Measurements from ENCODE around the gene ZNF516. TPM values are rescaled to one million over a fixed set of nuclear protein-coding genes. Genes with fewer than 3 reads are reported as not detected.

The ZNF516 gene
- total and polyA plus RNA-seq, 2 of the 4 experiments (the other 2 are of a cell fraction) = 7.9 to 16.9 TPM

DNA sequence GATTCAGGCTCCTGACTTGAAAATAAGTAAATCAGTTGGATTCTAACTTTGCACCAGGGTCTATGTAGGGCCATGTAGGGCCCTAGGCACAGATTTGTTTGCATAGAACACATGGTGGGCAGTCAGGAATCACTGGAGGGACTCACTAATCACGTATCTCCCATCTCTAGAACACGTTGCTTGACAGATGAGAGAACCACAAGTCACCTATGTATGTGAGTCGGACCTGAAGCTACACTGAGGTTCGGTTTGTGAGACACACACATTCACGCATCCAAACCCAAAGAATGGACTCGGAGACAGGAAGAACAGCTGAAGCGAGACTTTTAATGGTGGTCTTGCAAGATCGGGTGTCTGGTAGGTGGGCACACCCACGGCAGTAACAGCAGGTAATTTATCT, 157.0 kb downstream of the ZNF516 start:
- H2BK5ac ChIP-seq (ENCODE audit: low read depth, low read length, poor library complexity, severe bottlenecking) = no peak overlapping the region
- H4K91ac ChIP-seq (ENCODE audit: insufficient read depth, low read depth, low read length) = no peak overlapping the region
- H2AK9ac ChIP-seq (replicated peaks; ENCODE audit: low read depth, low read length, poor library complexity) = no peak overlapping the region
- H3K4me3 ChIP-seq (ENCODE audit: insufficient read depth, low read depth, low read length) = no peak overlapping the region
- dilution Hi-C loops (cut with HindIII; ENCODE audit: low sequenced_read_pairs, unreplicated experiment) (no loop called here), in situ Hi-C loops (cut with MboI; ENCODE audit: low sequenced_read_pairs) (no loop called here), intact Hi-C loops (cut with micrococcal nuclease) (no loop called here)
- BruUV-seq (replicated peaks) = no TSS peak
- ChIA-PET POLR2A (ENCODE audit: unreplicated experiment) (no interaction called here), CTCF (no interaction called here)
- no peak overlapping the region for H2AFZ ChIP-seq (replicated peaks; ENCODE audit: low read length, poor library complexity)
- no peak overlapping the region for H3K18ac ChIP-seq (ENCODE audit: low read depth, low read length)
- H3K4me1 ChIP-seq (ENCODE audit: control insufficient read depth, insufficient read depth, low read length) = no peaks in the 10 kb centered on the region
- no peak overlapping the region for H2BK20ac ChIP-seq (ENCODE audit: low read depth, low read length)
- no peak for ATAC-seq (ENCODE audit: low read depth)
- DNase-seq = no peak
- no peak overlapping the region for H3K56ac ChIP-seq (ENCODE audit: extremely low read depth, insufficient read depth, low read length)
- H3K23ac ChIP-seq (ENCODE audit: low read depth, low read length) = no peak overlapping the region
- 80% methylated on average over 2 of the region's 9 CpGs; no CpG with 5 or more reads in 1 of the 2 experiments for WGBS, 2 experiments (ENCODE audit: extremely low coverage in 2 of 2, insufficient read length in 1 of 2)
- H3K27me3 ChIP-seq (ENCODE audit: control insufficient read depth, insufficient read depth, low read length) = no peaks in the 10 kb centered on the region; the same call in 1 of the 2 replicates
- no peaks in the 10 kb centered on the region for H3K79me1 ChIP-seq (ENCODE audit: low read depth in 1 of 2, low read length in 2 of 2)
- H3K36me3 ChIP-seq (ENCODE audit: control insufficient read depth, insufficient read depth, low read length) = no peaks in the 10 kb centered on the region
- H4K20me1 ChIP-seq (ENCODE audit: insufficient read depth, low read length) = no peaks in the 10 kb centered on the region
- H4K5ac ChIP-seq (ENCODE audit: low read depth, low read length) = no peak overlapping the region
- H2BK120ac ChIP-seq (ENCODE audit: low read depth, low read length) = no peak overlapping the region
- H2AK5ac ChIP-seq (ENCODE audit: low read depth, low read length) = no peak overlapping the region
- H3K9me3 ChIP-seq (ENCODE audit: control insufficient read depth, insufficient read depth, low read length) = peaks cover 6% of the 10 kb centered on the region; the same call in 1 of the 2 replicates
- H2BK15ac ChIP-seq (ENCODE audit: low read depth, low read length) = no peak overlapping the region
- no peak overlapping the region for H3K9ac ChIP-seq (ENCODE audit: low read depth, low read length)
- no peaks in the 10 kb centered on the region for H3K9me1 ChIP-seq (ENCODE audit: insufficient read depth, low read length)
- H3K4ac ChIP-seq (ENCODE audit: low read depth, low read length) = no peak overlapping the region
- no peak overlapping the region for H3K4me2 ChIP-seq (ENCODE audit: low read depth, low read length)
- H4K8ac ChIP-seq (ENCODE audit: low read depth in 2 of 2, low read length in 2 of 2) = no peak overlapping the region
- no peak overlapping the region for H3K27ac ChIP-seq (ENCODE audit: insufficient read depth, low read length)
- TF ChIP-seq, protein P1, sequence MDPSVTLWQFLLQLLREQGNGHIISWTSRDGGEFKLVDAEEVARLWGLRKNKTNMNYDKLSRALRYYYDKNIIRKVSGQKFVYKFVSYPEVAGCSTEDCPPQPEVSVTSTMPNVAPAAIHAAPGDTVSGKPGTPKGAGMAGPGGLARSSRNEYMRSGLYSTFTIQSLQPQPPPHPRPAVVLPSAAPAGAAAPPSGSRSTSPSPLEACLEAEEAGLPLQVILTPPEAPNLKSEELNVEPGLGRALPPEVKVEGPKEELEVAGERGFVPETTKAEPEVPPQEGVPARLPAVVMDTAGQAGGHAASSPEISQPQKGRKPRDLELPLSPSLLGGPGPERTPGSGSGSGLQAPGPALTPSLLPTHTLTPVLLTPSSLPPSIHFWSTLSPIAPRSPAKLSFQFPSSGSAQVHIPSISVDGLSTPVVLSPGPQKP (IDR thresholded peaks at IDR 0.05; ENCODE audit: borderline replicate concordance, low read depth, low read length) = no peak
- TF ChIP-seq MAFK (IDR thresholded peaks at IDR 0.05; ENCODE audit: low read depth, low read length) (no peak), NFE2L2 (IDR thresholded peaks at IDR 0.05; ENCODE audit: low read depth, low read length) (no peak), BHLHE40 (IDR thresholded peaks at IDR 0.05; ENCODE audit: low read depth, low read length) (no peak), POLR2A (IDR thresholded peaks at IDR 0.05; ENCODE audit: low read depth, low read length) (no peak), MXI1 (IDR thresholded peaks at IDR 0.05; ENCODE audit: borderline replicate concordance, low read depth, low read length) (no peak), RCOR1 (IDR thresholded peaks at IDR 0.05; ENCODE audit: insufficient replicate concordance, low read length) (no peak), RFX5 (IDR thresholded peaks at IDR 0.05; ENCODE audit: low read depth, low read length) (no peak), CHD1 (IDR thresholded peaks at IDR 0.05; ENCODE audit: low read depth, low read length) (no peak), CEBPB (IDR thresholded peaks at IDR 0.05; ENCODE audit: low read depth, low read length) (no peak)
- TF ChIP-seq, protein P2, sequence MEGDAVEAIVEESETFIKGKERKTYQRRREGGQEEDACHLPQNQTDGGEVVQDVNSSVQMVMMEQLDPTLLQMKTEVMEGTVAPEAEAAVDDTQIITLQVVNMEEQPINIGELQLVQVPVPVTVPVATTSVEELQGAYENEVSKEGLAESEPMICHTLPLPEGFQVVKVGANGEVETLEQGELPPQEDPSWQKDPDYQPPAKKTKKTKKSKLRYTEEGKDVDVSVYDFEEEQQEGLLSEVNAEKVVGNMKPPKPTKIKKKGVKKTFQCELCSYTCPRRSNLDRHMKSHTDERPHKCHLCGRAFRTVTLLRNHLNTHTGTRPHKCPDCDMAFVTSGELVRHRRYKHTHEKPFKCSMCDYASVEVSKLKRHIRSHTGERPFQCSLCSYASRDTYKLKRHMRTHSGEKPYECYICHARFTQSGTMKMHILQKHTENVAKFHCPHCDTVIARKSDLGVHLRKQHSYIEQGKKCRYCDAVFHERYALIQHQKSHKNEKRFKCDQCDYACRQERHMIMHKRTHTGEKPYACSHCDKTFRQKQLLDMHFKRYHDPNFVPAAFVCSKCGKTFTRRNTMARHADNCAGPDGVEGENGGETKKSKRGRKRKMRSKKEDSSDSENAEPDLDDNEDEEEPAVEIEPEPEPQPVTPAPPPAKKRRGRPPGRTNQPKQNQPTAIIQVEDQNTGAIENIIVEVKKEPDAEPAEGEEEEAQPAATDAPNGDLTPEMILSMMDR (conservative IDR thresholded peaks at IDR 0.05; ENCODE audit: low read depth, low read length) = no peak
- no peak overlapping the region for H3K14ac ChIP-seq (replicated peaks; ENCODE audit: low read depth, low read length)
